ENCODE results near the gene CNIH3.

GRCh38 chr1:224640587-224640986, 24.5 kb downstream of the CNIH3 start:
- TF ChIP-seq POLR2A (IDR thresholded peaks at IDR 0.05) (no peak), CTCF (IDR thresholded peaks at IDR 0.05) (no peak)
